ENCODE measurements around the gene TTC34.

GRCh38 chr1:2826736-2827292 is 25.3 kb upstream of the TTC34 start:
- TF ChIP-seq, protein P1, sequence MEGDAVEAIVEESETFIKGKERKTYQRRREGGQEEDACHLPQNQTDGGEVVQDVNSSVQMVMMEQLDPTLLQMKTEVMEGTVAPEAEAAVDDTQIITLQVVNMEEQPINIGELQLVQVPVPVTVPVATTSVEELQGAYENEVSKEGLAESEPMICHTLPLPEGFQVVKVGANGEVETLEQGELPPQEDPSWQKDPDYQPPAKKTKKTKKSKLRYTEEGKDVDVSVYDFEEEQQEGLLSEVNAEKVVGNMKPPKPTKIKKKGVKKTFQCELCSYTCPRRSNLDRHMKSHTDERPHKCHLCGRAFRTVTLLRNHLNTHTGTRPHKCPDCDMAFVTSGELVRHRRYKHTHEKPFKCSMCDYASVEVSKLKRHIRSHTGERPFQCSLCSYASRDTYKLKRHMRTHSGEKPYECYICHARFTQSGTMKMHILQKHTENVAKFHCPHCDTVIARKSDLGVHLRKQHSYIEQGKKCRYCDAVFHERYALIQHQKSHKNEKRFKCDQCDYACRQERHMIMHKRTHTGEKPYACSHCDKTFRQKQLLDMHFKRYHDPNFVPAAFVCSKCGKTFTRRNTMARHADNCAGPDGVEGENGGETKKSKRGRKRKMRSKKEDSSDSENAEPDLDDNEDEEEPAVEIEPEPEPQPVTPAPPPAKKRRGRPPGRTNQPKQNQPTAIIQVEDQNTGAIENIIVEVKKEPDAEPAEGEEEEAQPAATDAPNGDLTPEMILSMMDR (conservative IDR thresholded peaks at IDR 0.05 in 1 of 2, IDR thresholded peaks at IDR 0.05 in 1 of 2; ENCODE audit: low read depth in 1 of 2, low read length in 2 of 2): no peak
- no peak for TF ChIP-seq EZH2 (IDR thresholded peaks at IDR 0.05; ENCODE audit: low read length, missing control alignments)

Measured in fibroblast of lung (primary cell).